ENCODE measurements around the gene CDC73. TPM values are rescaled to one million over a fixed set of nuclear protein-coding genes. Genes with fewer than 3 reads are reported as not detected.

CDC73 gene
- total RNA-seq = 21.0 and 23.7 TPM in 2 replicates

DNA sequence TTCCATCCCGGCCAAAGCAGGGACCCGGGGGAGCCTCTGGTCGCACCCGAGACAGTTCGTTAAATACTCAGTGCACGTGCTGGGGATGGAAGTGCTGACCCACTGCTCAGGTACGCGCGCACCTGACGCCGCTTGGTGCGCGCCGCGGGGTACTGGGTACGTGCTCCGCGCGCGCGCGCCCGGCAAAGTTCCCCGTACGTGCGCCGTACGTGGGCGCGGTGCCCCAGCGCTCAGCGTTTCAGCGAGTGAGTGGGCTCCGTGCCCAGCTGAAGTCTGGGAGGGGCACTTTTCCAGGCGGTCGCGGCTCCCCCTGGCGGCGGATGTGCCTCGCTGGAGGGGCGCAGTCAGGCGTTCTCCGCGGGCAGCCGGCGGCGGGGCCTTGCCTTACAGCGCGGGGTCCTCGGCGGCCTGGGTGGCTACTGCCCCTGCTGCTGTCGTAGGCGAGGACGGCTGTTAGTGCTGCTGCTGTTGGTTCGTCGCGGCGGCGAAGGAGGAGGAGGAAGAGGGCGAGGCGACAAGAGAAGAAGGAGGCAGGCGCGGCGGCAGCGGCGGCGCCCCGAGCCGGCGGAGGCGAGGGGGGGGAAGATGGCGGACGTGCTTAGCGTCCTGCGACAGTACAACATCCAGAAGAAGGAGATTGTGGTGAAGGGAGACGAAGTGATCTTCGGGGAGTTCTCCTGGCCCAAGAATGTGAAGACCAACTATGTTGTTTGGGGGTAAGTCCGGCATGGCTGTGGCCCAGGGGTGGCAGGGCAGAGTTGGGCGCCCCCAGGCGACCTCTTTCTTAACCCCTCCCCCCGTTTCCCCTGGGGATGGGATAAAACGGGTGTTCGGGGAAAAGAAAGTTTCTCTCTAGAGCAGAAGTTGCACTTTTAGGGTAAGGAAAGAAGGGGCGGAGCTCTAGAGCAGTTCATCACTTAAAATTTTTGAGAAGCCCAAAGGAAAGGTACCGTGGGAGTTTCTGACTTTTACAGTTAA, at the start of gene CDC73:
TSS of gene CDC73 (plus strand) at position 416 of the 978 bp plus-strand sequence. CDS start at position 586, 170 bp downstream.

DNA sequence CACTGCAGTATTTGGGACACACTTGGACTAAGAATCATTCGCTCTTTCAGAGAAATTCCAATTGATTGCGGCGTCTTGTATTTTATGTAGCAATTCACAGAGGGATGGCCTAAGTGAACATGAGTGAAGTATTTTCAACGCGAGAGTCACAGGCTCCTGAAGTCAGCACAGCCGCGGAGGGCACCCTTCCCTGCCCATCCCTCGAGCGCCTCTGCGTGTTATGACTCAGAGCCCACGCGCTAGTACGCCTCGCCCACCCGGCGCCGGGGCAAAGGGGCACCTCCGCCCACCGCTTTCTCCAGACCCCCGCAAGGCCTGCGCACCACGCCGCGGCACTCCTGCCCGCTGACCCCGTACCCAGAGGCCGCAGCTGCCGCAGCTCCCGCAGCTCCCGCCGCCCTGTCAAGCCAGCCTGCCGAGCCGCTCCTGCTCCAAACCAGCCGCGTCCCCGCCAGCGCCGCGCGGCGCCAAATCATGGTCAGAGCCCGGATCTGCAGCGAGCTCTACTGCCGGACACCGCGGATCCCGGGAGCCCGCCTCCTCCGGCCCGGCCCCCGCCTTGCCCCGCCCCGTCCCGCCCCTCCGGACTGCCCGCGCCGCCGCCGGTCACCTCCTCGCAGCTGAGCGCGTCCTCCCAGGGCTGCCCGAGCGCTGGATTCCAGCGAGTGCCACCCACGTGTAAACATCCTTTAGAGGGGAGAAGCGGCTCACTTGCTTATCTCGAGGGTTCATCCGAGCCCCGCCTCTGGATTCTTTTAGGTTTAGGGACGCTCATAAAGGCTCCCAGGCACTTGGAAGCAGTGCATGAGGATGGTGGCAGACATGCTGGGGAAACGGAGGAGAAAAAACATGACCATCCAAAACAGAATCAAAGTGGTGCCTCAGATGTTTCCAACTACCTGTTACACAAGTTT, 16.7 kb upstream of the CDC73 start, which contains the start of gene GLRX2:
TSS of gene GLRX2 (minus strand) at position 508 of the 914 bp plus-strand sequence. CDS start at position 476, 32 bp downstream.

GRCh38 chr1:193185901-193186731, 64.3 kb downstream of the CDC73 start, which contains the start of gene B3GALT2:
B3GALT2 (minus strand) TSS chr1:193186613; CDS start chr1:193181562, 5,051 bp downstream.

Other genes starting within 250 kb of the CDC73 start
- 30.0 and 30.3 TPM in 2 replicates for gene UCHL5, start 62.7 kb upstream of the CDC73 start, total RNA-seq
- 105 and 135 TPM in 2 replicates for gene RO60, start 62.4 kb upstream of the CDC73 start, total RNA-seq
- gene GLRX2, start 16.6 kb upstream of the CDC73 start, total RNA-seq = 12.4 and 15.2 TPM in 2 replicates
- 0.25 and 0.26 TPM in 2 replicates for gene B3GALT2, start 64.6 kb downstream of the CDC73 start, total RNA-seq

Data from aortic smooth muscle cell (primary cell).